Nephron (organoid): ENCODE measurements around the gene HHIPL1.

Experiments
- H3K27ac Mint-ChIP-seq, 3 experiments: 2 replicates each; pipeline ENCODE4 v1.8.0; 2020; ENCODE audit warnings: mixed read lengths in 3 of 3, mild to moderate bottlenecking in 2 of 3, moderate library complexity in 1 of 3
- H3K27me3 Mint-ChIP-seq: 2 replicates; pipeline ENCODE4 v1.8.0; 2021; ENCODE audit warnings: low read depth, mild to moderate bottlenecking, moderate library complexity, mixed read lengths
- H3K36me3 Mint-ChIP-seq: 2 replicates; pipeline ENCODE4 v1.8.0; 2020; ENCODE audit warnings: low read depth, mixed read lengths
- H3K4me1 Mint-ChIP-seq: 2 replicates; pipeline ENCODE4 v1.8.0; 2020; ENCODE audit warnings: mixed read lengths
- H3K4me3 Mint-ChIP-seq, 3 experiments: 2 replicates each; pipeline ENCODE4 v1.8.0; 2020; ENCODE audit warnings: mild to moderate bottlenecking in 3 of 3, mixed read lengths in 3 of 3, moderate library complexity in 2 of 3
- H3K9me3 Mint-ChIP-seq: 2 replicates; pipeline ENCODE4 v1.8.0; 2020; ENCODE audit warnings: mixed read lengths
- TF ChIP-seq, protein P1 (sequence below), 3 experiments: fragments of 200-600 bp; sonication (generic); IDR thresholded peaks; one replicate each; pipeline ENCODE4 v1.5.0; 2021; ENCODE audit warnings: antibody characterized with exemption in 3 of 3; ENCODE audit not compliant: unreplicated experiment in 3 of 3

Gene HHIPL1

DNA sequence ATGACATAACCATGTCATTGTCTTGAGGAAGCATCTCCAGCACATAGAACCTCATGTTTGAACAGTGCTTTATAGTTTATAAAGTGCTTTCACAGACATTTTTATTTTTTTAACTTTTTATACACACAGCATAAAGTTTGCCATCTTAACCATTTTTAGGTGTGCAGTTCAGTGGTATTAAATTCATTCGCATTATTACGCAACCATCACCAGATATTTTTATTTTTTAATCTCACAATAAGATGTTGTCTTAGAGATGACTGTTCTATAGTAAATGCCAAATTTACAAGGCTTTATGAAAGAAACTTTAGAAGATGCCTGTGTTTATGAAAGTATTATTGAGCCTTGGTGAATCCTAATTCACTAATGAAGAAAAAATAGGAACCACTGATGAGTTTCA lies 59.1 kb downstream of the HHIPL1 start:
- peaks cover 21% of the 10 kb centered on the region for H3K36me3 Mint-ChIP-seq
- H3K4me3 Mint-ChIP-seq, result no peak overlapping the region
- peaks cover 23% of the 10 kb centered on the region for H3K9me3 Mint-ChIP-seq
- no peaks in the 10 kb centered on the region for H3K4me1 Mint-ChIP-seq
- peaks cover 3% of the 10 kb centered on the region for H3K27me3 Mint-ChIP-seq
- TF ChIP-seq, protein P1, sequence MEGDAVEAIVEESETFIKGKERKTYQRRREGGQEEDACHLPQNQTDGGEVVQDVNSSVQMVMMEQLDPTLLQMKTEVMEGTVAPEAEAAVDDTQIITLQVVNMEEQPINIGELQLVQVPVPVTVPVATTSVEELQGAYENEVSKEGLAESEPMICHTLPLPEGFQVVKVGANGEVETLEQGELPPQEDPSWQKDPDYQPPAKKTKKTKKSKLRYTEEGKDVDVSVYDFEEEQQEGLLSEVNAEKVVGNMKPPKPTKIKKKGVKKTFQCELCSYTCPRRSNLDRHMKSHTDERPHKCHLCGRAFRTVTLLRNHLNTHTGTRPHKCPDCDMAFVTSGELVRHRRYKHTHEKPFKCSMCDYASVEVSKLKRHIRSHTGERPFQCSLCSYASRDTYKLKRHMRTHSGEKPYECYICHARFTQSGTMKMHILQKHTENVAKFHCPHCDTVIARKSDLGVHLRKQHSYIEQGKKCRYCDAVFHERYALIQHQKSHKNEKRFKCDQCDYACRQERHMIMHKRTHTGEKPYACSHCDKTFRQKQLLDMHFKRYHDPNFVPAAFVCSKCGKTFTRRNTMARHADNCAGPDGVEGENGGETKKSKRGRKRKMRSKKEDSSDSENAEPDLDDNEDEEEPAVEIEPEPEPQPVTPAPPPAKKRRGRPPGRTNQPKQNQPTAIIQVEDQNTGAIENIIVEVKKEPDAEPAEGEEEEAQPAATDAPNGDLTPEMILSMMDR (IDR thresholded peaks at IDR 0.05; ENCODE audit: unreplicated experiment in 3 of 3), result no peak
- no peak overlapping the region for H3K27ac Mint-ChIP-seq

DNA sequence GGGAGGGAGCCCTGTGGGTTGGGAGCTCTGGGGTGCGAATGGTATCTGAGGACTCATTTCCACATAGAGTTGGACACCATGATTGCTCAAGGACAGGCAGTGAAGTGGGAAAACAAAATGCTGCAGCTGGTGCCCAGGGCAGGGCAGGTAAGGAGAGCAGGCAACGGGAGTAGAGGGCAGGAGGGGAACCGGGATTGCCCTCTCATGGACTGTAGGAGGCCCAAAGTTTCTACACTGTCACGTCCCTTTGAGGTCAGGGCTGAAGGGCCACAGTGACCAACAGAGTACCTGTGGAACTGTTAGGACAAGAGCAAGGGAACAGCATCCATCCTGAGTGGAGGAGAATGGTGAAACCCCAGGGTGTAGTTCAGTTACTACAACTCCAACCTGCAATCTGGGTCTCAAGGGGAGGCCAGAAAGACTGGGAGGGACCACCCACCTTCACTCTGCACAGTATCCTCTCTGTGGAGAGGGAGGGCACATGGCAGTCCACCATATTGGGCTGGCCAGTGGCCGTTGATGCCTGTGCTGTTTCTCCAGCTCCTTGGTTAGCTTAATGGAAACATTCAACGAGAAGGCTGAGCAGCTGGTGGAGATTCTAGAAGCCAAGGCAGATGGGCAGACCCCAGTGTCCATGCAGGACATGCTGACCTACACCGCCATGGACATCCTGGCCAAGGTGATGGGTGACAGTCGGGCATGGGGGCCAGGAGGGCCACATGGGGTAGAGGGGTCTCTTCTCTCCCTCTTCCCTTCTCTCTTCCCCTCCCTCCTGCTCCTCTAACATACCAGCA lies 61.4 kb downstream of the HHIPL1 start:
- peaks cover 18% of the 10 kb centered on the region for H3K36me3 Mint-ChIP-seq
- H3K9me3 Mint-ChIP-seq, result peaks cover 23% of the 10 kb centered on the region
- TF ChIP-seq, protein P1 (IDR thresholded peaks at IDR 0.05; ENCODE audit: unreplicated experiment in 3 of 3), result no peak
- no peaks in the 10 kb centered on the region for H3K4me1 Mint-ChIP-seq
- no peak overlapping the region for H3K4me3 Mint-ChIP-seq
- no peak overlapping the region for H3K27ac Mint-ChIP-seq
- peaks cover 3% of the 10 kb centered on the region for H3K27me3 Mint-ChIP-seq

DNA sequence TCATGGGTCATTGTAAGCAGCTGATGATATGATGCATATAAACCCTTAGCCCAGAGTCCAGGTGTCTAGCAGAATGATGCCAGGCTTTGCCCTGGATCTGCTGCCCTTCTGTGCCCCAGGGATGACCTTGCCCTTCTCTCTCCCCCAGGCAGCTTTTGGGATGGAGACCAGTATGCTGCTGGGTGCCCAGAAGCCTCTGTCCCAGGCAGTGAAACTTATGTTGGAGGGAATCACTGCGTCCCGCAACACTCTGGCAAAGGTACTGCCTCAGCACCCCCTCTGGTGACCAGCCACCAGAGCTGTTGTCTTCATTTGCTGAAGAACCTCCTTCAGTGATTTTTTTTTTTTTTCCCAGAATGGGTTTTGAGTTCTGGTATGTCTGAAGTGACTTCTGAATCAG lies 62.5 kb downstream of the HHIPL1 start:
- peaks cover 10% of the 10 kb centered on the region for H3K36me3 Mint-ChIP-seq
- no peak overlapping the region for H3K27ac Mint-ChIP-seq
- H3K9me3 Mint-ChIP-seq, result peaks cover 23% of the 10 kb centered on the region
- no peak overlapping the region for H3K4me3 Mint-ChIP-seq
- H3K4me1 Mint-ChIP-seq, result no peaks in the 10 kb centered on the region
- H3K27me3 Mint-ChIP-seq, result peaks cover 3% of the 10 kb centered on the region
- TF ChIP-seq, protein P1 (IDR thresholded peaks at IDR 0.05; ENCODE audit: unreplicated experiment in 3 of 3), result no peak

DNA sequence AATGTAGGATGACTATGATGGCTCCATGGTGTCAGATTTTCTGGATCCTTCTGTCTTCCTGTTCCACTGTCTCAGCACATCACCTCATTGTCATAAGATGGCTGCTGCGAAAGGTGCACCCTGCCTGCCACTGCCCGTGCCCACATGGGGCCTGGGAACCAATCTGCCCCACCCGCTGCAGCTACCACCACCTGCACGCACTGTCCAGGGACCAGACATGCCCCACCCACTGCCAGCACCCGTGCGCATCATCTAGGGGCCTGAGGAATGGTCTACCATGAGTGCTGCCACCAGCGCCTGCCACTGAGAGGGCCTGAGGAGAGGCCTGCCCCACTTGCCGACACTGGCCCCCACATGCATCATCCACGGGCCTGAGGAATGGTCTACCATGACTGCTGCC lies 63.0 kb downstream of the HHIPL1 start:
- TF ChIP-seq, protein P1 (IDR thresholded peaks at IDR 0.05; ENCODE audit: unreplicated experiment in 3 of 3), result no peak
- H3K4me3 Mint-ChIP-seq, result no peak overlapping the region
- no peaks in the 10 kb centered on the region for H3K4me1 Mint-ChIP-seq
- H3K27ac Mint-ChIP-seq, result no peak overlapping the region
- H3K9me3 Mint-ChIP-seq, result peaks cover 21% of the 10 kb centered on the region
- peaks cover 8% of the 10 kb centered on the region for H3K36me3 Mint-ChIP-seq
- peaks cover 3% of the 10 kb centered on the region for H3K27me3 Mint-ChIP-seq

DNA sequence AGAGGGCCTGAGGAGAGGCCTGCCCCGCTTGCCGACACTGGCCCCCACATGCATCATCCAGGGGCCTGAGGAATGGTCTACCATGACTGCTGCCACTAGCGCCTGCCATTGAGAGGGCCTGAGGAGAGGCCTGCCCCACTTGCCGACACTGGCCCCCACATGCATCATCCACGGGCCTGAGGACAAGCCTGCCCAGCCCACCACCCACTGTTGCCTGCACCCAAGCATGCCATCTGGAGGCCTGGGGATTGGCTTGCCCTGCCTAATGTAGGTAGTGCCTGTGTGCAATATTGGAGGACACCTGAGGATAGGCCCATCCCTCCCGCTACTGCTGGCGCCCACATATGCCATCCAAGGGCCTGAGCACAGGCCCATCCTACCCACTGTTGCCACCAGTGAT lies 63.5 kb downstream of the HHIPL1 start:
- H3K36me3 Mint-ChIP-seq, result peaks cover 3% of the 10 kb centered on the region
- TF ChIP-seq, protein P1 (IDR thresholded peaks at IDR 0.05; ENCODE audit: unreplicated experiment in 3 of 3), result no peak
- H3K4me1 Mint-ChIP-seq, result no peaks in the 10 kb centered on the region
- peaks cover 17% of the 10 kb centered on the region for H3K9me3 Mint-ChIP-seq
- H3K27me3 Mint-ChIP-seq, result no peaks in the 10 kb centered on the region
- H3K27ac Mint-ChIP-seq, result no peak overlapping the region
- H3K4me3 Mint-ChIP-seq, result no peak overlapping the region

DNA sequence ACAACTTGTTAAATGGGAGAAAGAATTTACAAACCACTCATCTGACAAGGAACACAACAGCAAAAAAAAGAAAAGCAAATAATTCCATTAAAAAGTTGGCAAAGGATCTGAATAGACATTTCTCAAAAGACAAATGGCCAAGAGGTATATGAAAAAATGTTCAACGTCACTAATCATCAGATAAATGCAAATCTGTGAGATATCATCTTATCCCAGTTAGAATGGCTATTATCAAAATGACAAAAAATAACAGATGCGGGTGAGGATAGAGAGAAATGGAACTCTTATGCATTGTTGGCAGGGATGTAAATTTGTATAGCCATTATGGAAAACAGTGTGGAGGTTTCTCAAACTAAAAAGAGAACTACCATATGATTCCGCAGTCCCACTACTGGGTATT lies 69.0 kb downstream of the HHIPL1 start:
- Mint-ChIP-seq H3K36me3 (no peaks in the 10 kb centered on the region), H3K27me3 (peaks cover 3% of the 10 kb centered on the region), H3K4me1 (no peaks in the 10 kb centered on the region)

More for the DNA sequence above, 69.0 kb downstream of the HHIPL1 start:
- TF ChIP-seq, protein P1 (IDR thresholded peaks at IDR 0.05; ENCODE audit: unreplicated experiment in 3 of 3), result no peak
- Mint-ChIP-seq H3K4me3 (no peak overlapping the region), H3K9me3 (peaks cover 5% of the 10 kb centered on the region), H3K27ac (no peak overlapping the region)
